GM19468 (cell line): ENCODE results near the gene STPG4.

Experiments
- ATAC-seq: cut with Tn5 transposase; IDR thresholded peaks from one replicate; pipeline ENCODE4 v1.9.1; 2021; ENCODE audit warnings: mild to moderate bottlenecking, moderate library complexity, moderate number of reproducible peaks; ENCODE audit not compliant: unreplicated experiment; ENCODE audit errors: extremely low read depth

STPG4 gene

GRCh38 chr2:47093626-47094025 is 61.5 kb downstream of the STPG4 start:
- ATAC-seq, result no peak

GRCh38 chr2:47092465-47092864 is 62.6 kb downstream of the STPG4 start:
- ATAC-seq, result no peak

GRCh38 chr2:47091118-47091517 is 64.0 kb downstream of the STPG4 start:
- no peak for ATAC-seq

- ATAC-seq, result no peak
These were observed 66.0 kb downstream of the STPG4 start for GRCh38 chr2:47089083-47089464.

- no peak for ATAC-seq
These were observed 66.6 kb downstream of the STPG4 start for GRCh38 chr2:47088371-47089082.

- ATAC-seq, result no peak
These were observed 68.1 kb downstream of the STPG4 start for GRCh38 chr2:47087051-47087450.

GRCh38 chr2:47086571-47086970 is 68.5 kb downstream of the STPG4 start:
- ATAC-seq, result no peak

GRCh38 chr2:47086054-47086471 is 69.0 kb downstream of the STPG4 start:
- ATAC-seq, result no peak

- ATAC-seq, result no peak
These were observed 71.0 kb downstream of the STPG4 start for GRCh38 chr2:47083886-47084687.

- no peak for ATAC-seq
These were observed 71.6 kb downstream of the STPG4 start for GRCh38 chr2:47083485-47083884.

- ATAC-seq, result no peak
These were observed 72.1 kb downstream of the STPG4 start for GRCh38 chr2:47083005-47083404.

GRCh38 chr2:47080888-47081301 is 74.2 kb downstream of the STPG4 start:
- ATAC-seq, result no peak

- no peak for ATAC-seq
These were observed 75.3 kb downstream of the STPG4 start for GRCh38 chr2:47079515-47080412.

GRCh38 chr2:47078541-47079482 is 76.3 kb downstream of the STPG4 start:
- ATAC-seq, result no peak

GRCh38 chr2:47077442-47078117 is 77.5 kb downstream of the STPG4 start:
- no peak for ATAC-seq

- ATAC-seq, result no peak
These were observed 78.3 kb downstream of the STPG4 start for GRCh38 chr2:47076586-47077441.

GRCh38 chr2:47076126-47076506 is 79.0 kb downstream of the STPG4 start:
- ATAC-seq, result no peak
